ENCODE measurements around the gene ERLEC1. TPM values are rescaled to one million over a fixed set of nuclear protein-coding genes. Genes with fewer than 3 reads are reported as not detected.
A peak's percentile ranks its signal among the peaks of the same experiment; 100 is the strongest.
"Not testable (repeated sequence)": the region's sequence is repeated elsewhere in the genome, so short reads cannot be mapped to it uniquely, and the experiment has no call there.

Gene ERLEC1
- 60.9 TPM for polyA plus RNA-seq (2013, experiment 1 of 2; ENCODE audit: insufficient read length)
- polyA plus RNA-seq (2013, experiment 2 of 2; ENCODE audit: insufficient read length), result 77.8 TPM

- DNase-seq, result peak; percentile 93
Measured at GRCh38 chr2:53786705-53787613, at the start of gene ERLEC1, which contains the start of gene ASB3. TSS of gene ERLEC1 (plus strand) at chr2:53787044. CDS start at chr2:53787211, 167 bp downstream. TSS of gene ASB3 (minus strand) at chr2:53786953. CDS start at chr2:53765572, 21,381 bp downstream.

- no peak for DNase-seq
Measured at GRCh38 chr2:53737091-53737490, 49.8 kb upstream of the ERLEC1 start.

- DNase-seq, result no peak
Measured at GRCh38 chr2:53739032-53739431, 47.8 kb upstream of the ERLEC1 start.

GRCh38 chr2:53740170-53740569, 46.7 kb upstream of the ERLEC1 start:
- peak; percentile 67 for DNase-seq

- DNase-seq, result peak; percentile 43
Measured at GRCh38 chr2:53744395-53745065, 42.3 kb upstream of the ERLEC1 start.

GRCh38 chr2:53750041-53750768, 36.6 kb upstream of the ERLEC1 start:
- DNase-seq, result no peak

GRCh38 chr2:53751728-53752127, 35.1 kb upstream of the ERLEC1 start:
- DNase-seq, result peak; percentile 56

GRCh38 chr2:53752385-53752784, 34.5 kb upstream of the ERLEC1 start:
- DNase-seq, result no peak

- no peak for DNase-seq
Measured at GRCh38 chr2:53753041-53753440, 33.8 kb upstream of the ERLEC1 start.

GRCh38 chr2:53755121-53755520, 31.7 kb upstream of the ERLEC1 start:
- DNase-seq, result no peak

GRCh38 chr2:53756644-53757043, 30.2 kb upstream of the ERLEC1 start:
- DNase-seq, result no peak

GRCh38 chr2:53757206-53757605, 29.6 kb upstream of the ERLEC1 start:
- DNase-seq, result not testable (repeated sequence)

GRCh38 chr2:53765767-53766166, 21.1 kb upstream of the ERLEC1 start:
- DNase-seq, result no peak

GRCh38 chr2:53767405-53768241, 19.2 kb upstream of the ERLEC1 start, which contains the start of gene CHAC2:
TSS of gene CHAC2 (plus strand) at chr2:53767804. CDS start at chr2:53767887, 83 bp downstream.
- DNase-seq, result peak; percentile 82

- no peak for DNase-seq
Measured at GRCh38 chr2:53768242-53768542, 18.7 kb upstream of the ERLEC1 start.

- DNase-seq, result no peak
Measured at GRCh38 chr2:53769318-53769945, 17.4 kb upstream of the ERLEC1 start.

GRCh38 chr2:53770264-53770663, 16.6 kb upstream of the ERLEC1 start:
- no peak for DNase-seq

- DNase-seq, result no peak
Measured at GRCh38 chr2:53777134-53777533, 9.7 kb upstream of the ERLEC1 start.

GRCh38 chr2:53778536-53779162, 8.2 kb upstream of the ERLEC1 start:
- no peak for DNase-seq

GRCh38 chr2:53780056-53780455, 6.8 kb upstream of the ERLEC1 start:
- DNase-seq, result no peak

GRCh38 chr2:53782676-53783075, 4.2 kb upstream of the ERLEC1 start:
- no peak for DNase-seq
